ENCODE results near the gene ZFP1.

Gene ZFP1

GRCh38 chr16:75169899-75170405, 21.6 kb downstream of the ZFP1 start:
- H3K9me3 ChIP-seq (ENCODE audit: control insufficient read depth in 2 of 2, low read length in 2 of 2), result peaks cover 7 to 10% of the 10 kb centered on the region in 2 donors
- no peak overlapping the region for H3K9ac ChIP-seq (ENCODE audit: low read length in 2 of 2)
- peaks cover 33 to 37% of the 10 kb centered on the region in 2 donors for H3K36me3 ChIP-seq (ENCODE audit: control insufficient read depth in 2 of 2, insufficient read depth in 2 of 2, low read length in 2 of 2)
- H3K4me1 ChIP-seq (ENCODE audit: control insufficient read depth, insufficient read depth, low read length), result no peaks in the 10 kb centered on the region
- peak overlapping the region in 1 of 2 donors; percentile 14 for H3K4me3 ChIP-seq (ENCODE audit: low read length in 2 of 2)
- no peaks in the 10 kb centered on the region for H3K27me3 ChIP-seq (ENCODE audit: control insufficient read depth in 1 of 2, insufficient read depth in 2 of 2, low read length in 2 of 2)
- H3K27ac ChIP-seq (ENCODE audit: low read length), result no peak overlapping the region

DNA sequence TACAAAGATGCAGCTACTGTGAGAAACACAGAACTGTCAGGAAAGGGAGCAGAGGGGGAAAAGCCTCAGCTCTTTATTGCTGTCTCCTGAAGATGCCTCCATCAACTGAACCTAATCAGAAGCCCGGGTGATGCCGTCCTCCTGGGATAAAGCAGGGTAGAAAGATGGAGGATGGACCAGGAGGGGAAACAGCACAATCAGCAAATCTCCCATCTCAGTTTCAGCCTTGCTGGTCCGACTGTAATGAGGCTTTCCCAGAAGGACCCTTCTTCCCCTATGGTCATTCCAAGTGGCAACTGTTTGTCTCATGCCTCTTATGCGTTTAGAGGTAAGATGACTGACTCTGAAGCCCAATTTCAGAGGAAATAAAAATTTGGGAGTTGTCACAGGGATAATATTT, 24.3 kb downstream of the ZFP1 start:
- Histone ChIP-seq H3K9me3 (ENCODE audit: control insufficient read depth in 2 of 2, low read length in 2 of 2) (peaks cover 10 to 21% of the 10 kb centered on the region in 2 donors), H3K36me3 (ENCODE audit: control insufficient read depth in 2 of 2, insufficient read depth in 2 of 2, low read length in 2 of 2) (peaks cover 24 to 26% of the 10 kb centered on the region in 2 donors), H3K4me3 (ENCODE audit: low read length in 2 of 2) (no peak overlapping the region), H3K9ac (ENCODE audit: low read length in 2 of 2) (no peak overlapping the region), H3K27ac (ENCODE audit: low read length) (no peak overlapping the region), H3K4me1 (ENCODE audit: control insufficient read depth, insufficient read depth, low read length) (no peaks in the 10 kb centered on the region), H3K27me3 (ENCODE audit: control insufficient read depth in 1 of 2, insufficient read depth in 2 of 2, low read length in 2 of 2) (no peaks in the 10 kb centered on the region)

GRCh38 chr16:75175074-75175473, 26.8 kb downstream of the ZFP1 start:
- H3K4me1 ChIP-seq (ENCODE audit: control insufficient read depth, insufficient read depth, low read length), result no peaks in the 10 kb centered on the region
- peaks cover 0 to 7% of the 10 kb centered on the region in 2 donors for H3K36me3 ChIP-seq (ENCODE audit: control insufficient read depth in 2 of 2, insufficient read depth in 2 of 2, low read length in 2 of 2)
- H3K9me3 ChIP-seq (ENCODE audit: control insufficient read depth in 2 of 2, low read length in 2 of 2), result peaks cover under 1 to 15% of the 10 kb centered on the region in 2 donors
- H3K27ac ChIP-seq (ENCODE audit: low read length), result no peak overlapping the region
- H3K27me3 ChIP-seq (ENCODE audit: control insufficient read depth in 1 of 2, insufficient read depth in 2 of 2, low read length in 2 of 2), result no peaks in the 10 kb centered on the region
- no peak overlapping the region for H3K9ac ChIP-seq (ENCODE audit: low read length in 2 of 2)
- H3K4me3 ChIP-seq (ENCODE audit: low read length in 2 of 2), result no peak overlapping the region

DNA sequence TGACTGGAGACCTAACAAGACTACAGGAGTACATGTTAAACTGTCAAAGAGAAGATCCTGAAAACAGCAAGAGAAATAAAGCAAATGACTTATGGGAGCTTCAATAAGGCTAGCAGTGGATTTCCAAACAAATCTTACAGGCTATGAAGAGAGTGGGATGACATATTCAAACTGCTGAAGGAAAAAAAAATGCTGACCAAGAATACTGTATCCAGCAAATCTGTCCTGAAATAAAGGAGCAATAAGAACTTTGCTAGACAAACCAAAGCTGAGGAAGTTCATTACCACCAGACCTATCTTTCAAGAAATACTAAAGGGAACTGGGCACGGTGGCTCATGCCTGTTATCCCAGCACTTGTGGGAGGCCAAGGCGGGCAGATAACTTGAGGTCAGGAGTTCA, 28.6 kb downstream of the ZFP1 start:
- no peaks in the 10 kb centered on the region for H3K27me3 ChIP-seq (ENCODE audit: control insufficient read depth in 1 of 2, insufficient read depth in 2 of 2, low read length in 2 of 2)
- no peak overlapping the region for H3K27ac ChIP-seq (ENCODE audit: low read length)
- H3K4me1 ChIP-seq (ENCODE audit: control insufficient read depth, insufficient read depth, low read length), result no peaks in the 10 kb centered on the region
- H3K4me3 ChIP-seq (ENCODE audit: low read length in 2 of 2), result no peak overlapping the region
- H3K36me3 ChIP-seq (ENCODE audit: control insufficient read depth in 2 of 2, insufficient read depth in 2 of 2, low read length in 2 of 2), result no peaks in the 10 kb centered on the region
- peaks cover 0 to 14% of the 10 kb centered on the region in 2 donors for H3K9me3 ChIP-seq (ENCODE audit: control insufficient read depth in 2 of 2, low read length in 2 of 2)
- no peak overlapping the region for H3K9ac ChIP-seq (ENCODE audit: low read length in 2 of 2)

GRCh38 chr16:75179208-75179607, 30.9 kb downstream of the ZFP1 start:
- peaks cover 0 to 14% of the 10 kb centered on the region in 2 donors for H3K9me3 ChIP-seq (ENCODE audit: control insufficient read depth in 2 of 2, low read length in 2 of 2)
- H3K4me3 ChIP-seq (ENCODE audit: low read length in 2 of 2), result no peak overlapping the region
- H3K27ac ChIP-seq (ENCODE audit: low read length), result no peak overlapping the region
- H3K36me3 ChIP-seq (ENCODE audit: control insufficient read depth in 2 of 2, insufficient read depth in 2 of 2, low read length in 2 of 2), result no peaks in the 10 kb centered on the region
- H3K9ac ChIP-seq (ENCODE audit: low read length in 2 of 2), result no peak overlapping the region
- H3K4me1 ChIP-seq (ENCODE audit: control insufficient read depth, insufficient read depth, low read length), result no peaks in the 10 kb centered on the region
- H3K27me3 ChIP-seq (ENCODE audit: control insufficient read depth in 1 of 2, insufficient read depth in 2 of 2, low read length in 2 of 2), result no peaks in the 10 kb centered on the region

GRCh38 chr16:75181630-75182029, 33.3 kb downstream of the ZFP1 start:
- peaks cover 0 to 4% of the 10 kb centered on the region in 2 donors for H3K9me3 ChIP-seq (ENCODE audit: control insufficient read depth in 2 of 2, low read length in 2 of 2)
- H3K36me3 ChIP-seq (ENCODE audit: control insufficient read depth in 2 of 2, insufficient read depth in 2 of 2, low read length in 2 of 2), result no peaks in the 10 kb centered on the region
- H3K27me3 ChIP-seq (ENCODE audit: control insufficient read depth in 1 of 2, insufficient read depth in 2 of 2, low read length in 2 of 2), result no peaks in the 10 kb centered on the region
- no peak overlapping the region for H3K27ac ChIP-seq (ENCODE audit: low read length)
- no peak overlapping the region for H3K4me3 ChIP-seq (ENCODE audit: low read length in 2 of 2)
- H3K4me1 ChIP-seq (ENCODE audit: control insufficient read depth, insufficient read depth, low read length), result no peaks in the 10 kb centered on the region
- H3K9ac ChIP-seq (ENCODE audit: low read length in 2 of 2), result no peak overlapping the region

DNA sequence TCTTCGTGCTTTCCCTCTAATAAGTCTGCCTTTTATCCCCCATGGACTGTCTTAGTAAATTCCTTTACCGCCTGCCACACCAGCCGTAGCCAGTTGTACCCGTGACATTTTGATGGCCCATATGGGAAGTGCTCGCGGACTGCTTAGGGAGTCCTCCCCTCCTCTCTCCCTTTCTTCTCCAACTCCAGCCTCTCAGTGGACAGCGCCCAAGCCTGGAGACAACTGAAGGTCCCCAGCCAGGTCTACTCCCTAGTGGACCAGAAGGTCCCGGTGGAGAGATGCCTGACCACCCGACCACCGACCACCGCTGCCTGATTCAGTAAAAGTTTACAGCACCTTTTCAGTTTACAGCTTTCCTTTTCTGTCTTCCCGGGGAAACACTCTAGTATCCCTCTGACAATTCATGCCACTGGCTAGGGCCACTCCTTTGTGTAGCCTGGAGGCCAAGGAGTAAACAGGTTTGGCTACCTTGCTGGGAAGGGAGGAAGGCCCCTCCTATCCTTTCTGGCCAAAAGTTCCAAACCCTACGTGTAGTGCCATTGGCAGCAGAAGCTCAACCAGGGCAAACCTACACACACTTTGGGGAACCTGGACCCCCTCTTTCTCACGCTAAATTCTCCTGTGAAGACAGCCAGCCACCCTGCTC, 40.6 kb downstream of the ZFP1 start:
- no peak overlapping the region for H3K9ac ChIP-seq (ENCODE audit: low read length in 2 of 2)
- no peak overlapping the region for H3K4me3 ChIP-seq (ENCODE audit: low read length in 2 of 2)
- H3K36me3 ChIP-seq (ENCODE audit: control insufficient read depth in 2 of 2, insufficient read depth in 2 of 2, low read length in 2 of 2), result no peaks in the 10 kb centered on the region
- H3K9me3 ChIP-seq (ENCODE audit: control insufficient read depth in 2 of 2, low read length in 2 of 2), result no peaks in the 10 kb centered on the region
- H3K27ac ChIP-seq (ENCODE audit: low read length), result no peak overlapping the region
- no peaks in the 10 kb centered on the region for H3K4me1 ChIP-seq (ENCODE audit: control insufficient read depth, insufficient read depth, low read length)
- H3K27me3 ChIP-seq (ENCODE audit: control insufficient read depth in 1 of 2, insufficient read depth in 2 of 2, low read length in 2 of 2), result peaks cover 0 to 2% of the 10 kb centered on the region in 2 donors

GRCh38 chr16:75189638-75190245, 41.4 kb downstream of the ZFP1 start:
- no peak overlapping the region for H3K4me3 ChIP-seq (ENCODE audit: low read length in 2 of 2)
- H3K27ac ChIP-seq (ENCODE audit: low read length), result no peak overlapping the region
- H3K9me3 ChIP-seq (ENCODE audit: control insufficient read depth in 2 of 2, low read length in 2 of 2), result no peaks in the 10 kb centered on the region
- no peak overlapping the region for H3K9ac ChIP-seq (ENCODE audit: low read length in 2 of 2)
- H3K4me1 ChIP-seq (ENCODE audit: control insufficient read depth, insufficient read depth, low read length), result no peaks in the 10 kb centered on the region
- no peaks in the 10 kb centered on the region for H3K36me3 ChIP-seq (ENCODE audit: control insufficient read depth in 2 of 2, insufficient read depth in 2 of 2, low read length in 2 of 2)
- peaks cover 0 to 2% of the 10 kb centered on the region in 2 donors for H3K27me3 ChIP-seq (ENCODE audit: control insufficient read depth in 1 of 2, insufficient read depth in 2 of 2, low read length in 2 of 2)

- H3K27me3 ChIP-seq (ENCODE audit: control insufficient read depth in 1 of 2, insufficient read depth in 2 of 2, low read length in 2 of 2), result peaks cover 7% of the 10 kb centered on the region in 2 donors
- no peak overlapping the region for H3K27ac ChIP-seq (ENCODE audit: low read length)
- H3K4me3 ChIP-seq (ENCODE audit: low read length in 2 of 2), result no peak overlapping the region
- H3K9ac ChIP-seq (ENCODE audit: low read length in 2 of 2), result no peak overlapping the region
- H3K36me3 ChIP-seq (ENCODE audit: control insufficient read depth in 2 of 2, insufficient read depth in 2 of 2, low read length in 2 of 2), result no peaks in the 10 kb centered on the region
- no peaks in the 10 kb centered on the region for H3K4me1 ChIP-seq (ENCODE audit: control insufficient read depth, insufficient read depth, low read length)
- H3K9me3 ChIP-seq (ENCODE audit: control insufficient read depth in 2 of 2, low read length in 2 of 2), result no peaks in the 10 kb centered on the region
These were observed 44.4 kb downstream of the ZFP1 start for GRCh38 chr16:75192606-75193264.

- no peak overlapping the region for H3K4me3 ChIP-seq (ENCODE audit: low read length in 2 of 2)
- peaks cover 4% of the 10 kb centered on the region for H3K4me1 ChIP-seq (ENCODE audit: control insufficient read depth, insufficient read depth, low read length)
- peaks cover 11 to 12% of the 10 kb centered on the region in 2 donors for H3K27me3 ChIP-seq (ENCODE audit: control insufficient read depth in 1 of 2, insufficient read depth in 2 of 2, low read length in 2 of 2)
- no peaks in the 10 kb centered on the region for H3K9me3 ChIP-seq (ENCODE audit: control insufficient read depth in 2 of 2, low read length in 2 of 2)
- H3K9ac ChIP-seq (ENCODE audit: low read length in 2 of 2), result no peak overlapping the region
- H3K27ac ChIP-seq (ENCODE audit: low read length), result no peak overlapping the region
- no peaks in the 10 kb centered on the region for H3K36me3 ChIP-seq (ENCODE audit: control insufficient read depth in 2 of 2, insufficient read depth in 2 of 2, low read length in 2 of 2)
These were observed 44.9 kb downstream of the ZFP1 start for GRCh38 chr16:75193265-75193650.

Measured in stomach smooth muscle (tissue), 2 donors.